Measurements from ENCODE around the gene B3GALT6.
"Not testable (repeated sequence)": the region's sequence is repeated elsewhere in the genome, so short reads cannot be mapped to it uniquely, and the experiment has no call there.

B3GALT6 gene

DNA sequence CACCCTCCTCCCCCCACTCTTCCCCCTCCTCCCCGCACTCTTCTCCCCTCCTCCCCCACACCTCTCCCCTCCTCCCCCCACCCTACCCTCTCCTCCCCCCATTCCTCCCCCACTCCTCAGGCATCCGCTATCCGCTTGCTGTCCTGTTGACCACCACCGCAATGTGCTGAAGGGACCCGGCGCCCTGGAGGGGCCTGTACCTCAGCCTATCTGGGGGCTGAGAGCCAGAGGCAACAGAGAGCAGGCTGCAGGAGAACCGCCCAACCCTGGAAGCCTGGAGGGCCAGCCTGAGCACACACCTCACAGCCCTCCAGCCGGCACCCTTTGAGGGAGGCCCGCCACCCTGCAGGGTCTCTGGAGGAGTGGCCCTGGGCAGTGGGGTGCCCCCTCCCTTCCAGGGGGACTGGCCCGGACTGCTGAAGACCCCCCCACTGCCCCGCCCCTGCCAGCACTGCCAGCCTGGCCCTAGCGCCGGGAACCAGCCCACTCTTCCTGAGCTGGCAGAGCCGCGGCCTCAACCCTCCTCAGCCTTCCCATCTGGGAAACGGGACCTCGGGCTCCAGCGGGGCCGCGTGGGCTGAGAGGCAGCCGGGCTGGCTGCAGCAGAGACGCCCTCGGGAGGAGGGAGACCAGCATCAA lies 13.3 kb downstream of the B3GALT6 start:
- H3K27me3 ChIP-seq (ENCODE audit: control insufficient read depth in 5 of 5, insufficient read depth in 4 of 5, low read length in 5 of 5) = peaks cover 21 to 41% (median 28%) of the 10 kb centered on the region in 5 donors
- H3K9me3 ChIP-seq (ENCODE audit: control insufficient read depth in 5 of 5, low read length in 5 of 5) = no peaks in the 10 kb centered on the region
- H3K4me3 ChIP-seq (ENCODE audit: low read depth in 1 of 5, low read length in 5 of 5) = no peak overlapping the region
- H3K4me1 ChIP-seq (ENCODE audit: control insufficient read depth in 5 of 5, insufficient read depth in 5 of 5, low read length in 5 of 5) = peaks cover 0 to 12% (median 0%) of the 10 kb centered on the region in 5 donors
- no peak overlapping the region for H3K9ac ChIP-seq (ENCODE audit: low read length in 5 of 5)
- no peak overlapping the region for H3K27ac ChIP-seq (ENCODE audit: low read depth, low read length)
- no peaks in the 10 kb centered on the region for H3K36me3 ChIP-seq (ENCODE audit: control insufficient read depth in 5 of 5, insufficient read depth in 5 of 5, low read length in 5 of 5)

DNA sequence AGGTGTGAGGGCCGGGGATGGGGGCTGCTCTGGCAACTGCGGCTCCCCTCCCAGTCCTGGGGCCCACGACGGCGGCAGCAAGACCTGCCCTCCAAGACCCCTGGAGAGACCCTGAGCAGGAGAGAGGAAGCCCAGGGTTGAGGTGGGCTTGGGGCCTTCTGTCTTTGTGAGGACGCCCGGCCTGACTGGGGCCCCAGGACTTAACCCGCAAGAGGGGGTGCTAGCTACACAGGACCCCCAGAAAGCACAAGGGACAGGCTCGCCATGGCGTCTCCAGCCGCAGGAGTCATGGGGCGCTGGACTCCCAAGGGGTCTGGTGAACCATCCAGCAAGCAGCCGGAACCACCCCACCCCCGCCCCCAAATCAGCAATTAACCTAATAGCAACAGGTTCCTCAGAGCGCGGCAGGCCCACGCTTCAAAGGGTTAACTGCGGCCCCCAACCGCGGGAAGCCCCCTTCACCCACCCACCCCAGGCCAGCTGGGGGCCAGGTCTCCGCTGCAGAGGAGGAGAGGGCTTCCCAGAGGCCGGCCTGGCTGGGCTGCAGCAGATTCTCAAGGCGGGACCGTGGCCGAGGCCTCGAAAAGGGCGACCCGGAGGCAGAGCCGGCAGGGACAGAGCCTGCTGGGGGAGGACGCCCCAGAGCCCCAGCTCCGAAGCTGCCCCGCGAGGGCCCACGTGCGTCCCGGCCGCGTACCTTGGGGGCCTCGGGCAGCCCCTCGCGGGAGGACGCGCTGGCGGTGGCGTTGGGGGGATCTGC lies 14.0 kb downstream of the B3GALT6 start:
- Histone ChIP-seq H3K4me1 (ENCODE audit: control insufficient read depth in 5 of 5, insufficient read depth in 5 of 5, low read length in 5 of 5) (peaks cover 0 to 17% (median 3%) of the 10 kb centered on the region in 5 donors), H3K27ac (ENCODE audit: low read depth, low read length) (no peak overlapping the region), H3K9ac (ENCODE audit: low read length in 5 of 5) (no peak overlapping the region), H3K9me3 (ENCODE audit: control insufficient read depth in 5 of 5, low read length in 5 of 5) (no peaks in the 10 kb centered on the region), H3K4me3 (ENCODE audit: low read depth in 1 of 5, low read length in 5 of 5) (no peak overlapping the region), H3K36me3 (ENCODE audit: control insufficient read depth in 5 of 5, insufficient read depth in 5 of 5, low read length in 5 of 5) (no peaks in the 10 kb centered on the region), H3K27me3 (ENCODE audit: control insufficient read depth in 5 of 5, insufficient read depth in 4 of 5, low read length in 5 of 5) (peaks cover 21 to 37% (median 25%) of the 10 kb centered on the region in 5 donors)

DNA sequence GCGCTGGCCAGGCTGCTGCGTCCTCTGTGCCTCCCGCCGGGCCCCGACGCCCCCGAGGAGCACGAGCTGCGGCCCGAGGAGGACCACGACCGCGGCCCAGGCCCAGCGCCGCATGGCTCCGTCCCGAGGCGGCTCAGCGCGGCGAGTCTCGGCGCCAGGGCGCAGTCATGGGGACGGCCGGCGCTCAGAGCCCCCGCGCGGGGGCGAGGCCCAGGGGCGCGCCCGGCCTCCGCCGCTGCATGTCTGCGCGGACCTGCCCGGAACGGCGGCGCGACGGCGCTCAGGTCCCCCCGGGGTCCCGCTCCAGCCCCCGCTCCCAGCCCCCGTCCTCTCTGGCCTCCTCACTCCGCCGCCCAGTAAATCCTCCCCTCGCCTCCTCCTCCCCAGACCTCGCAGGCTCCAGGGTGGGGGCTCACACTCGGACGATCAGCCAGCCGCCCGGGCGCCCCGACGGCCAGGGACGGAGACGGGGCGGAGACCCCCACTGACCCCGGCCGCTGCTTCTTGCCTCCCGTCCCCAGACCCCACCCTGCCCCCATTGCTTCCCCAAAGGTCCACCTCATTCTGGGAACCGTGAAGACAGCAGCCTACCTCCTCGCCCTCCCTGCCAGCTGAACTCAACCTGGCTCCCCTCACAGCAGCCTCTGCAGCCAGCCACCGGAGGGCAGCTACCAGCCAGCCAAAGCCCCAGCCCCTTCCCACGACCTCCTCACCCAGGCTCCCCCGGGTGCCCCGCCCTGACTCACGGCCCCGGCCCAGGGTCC lies 14.7 kb downstream of the B3GALT6 start, which contains the start of gene C1QTNF12:
C1QTNF12 (minus strand) TSS at position 146 of the 764 bp plus-strand sequence; CDS start at position 114, 32 bp downstream.
- Histone ChIP-seq H3K27ac (ENCODE audit: low read depth, low read length) (no peak within 1 kb of the TSS), H3K4me3 (ENCODE audit: low read depth in 1 of 5, low read length in 5 of 5) (no peak within 1 kb of the TSS), H3K27me3 (ENCODE audit: control insufficient read depth in 5 of 5, insufficient read depth in 4 of 5, low read length in 5 of 5) (peaks cover 21 to 30% (median 24%) of the 10 kb centered on the region in 5 donors)

DNA sequence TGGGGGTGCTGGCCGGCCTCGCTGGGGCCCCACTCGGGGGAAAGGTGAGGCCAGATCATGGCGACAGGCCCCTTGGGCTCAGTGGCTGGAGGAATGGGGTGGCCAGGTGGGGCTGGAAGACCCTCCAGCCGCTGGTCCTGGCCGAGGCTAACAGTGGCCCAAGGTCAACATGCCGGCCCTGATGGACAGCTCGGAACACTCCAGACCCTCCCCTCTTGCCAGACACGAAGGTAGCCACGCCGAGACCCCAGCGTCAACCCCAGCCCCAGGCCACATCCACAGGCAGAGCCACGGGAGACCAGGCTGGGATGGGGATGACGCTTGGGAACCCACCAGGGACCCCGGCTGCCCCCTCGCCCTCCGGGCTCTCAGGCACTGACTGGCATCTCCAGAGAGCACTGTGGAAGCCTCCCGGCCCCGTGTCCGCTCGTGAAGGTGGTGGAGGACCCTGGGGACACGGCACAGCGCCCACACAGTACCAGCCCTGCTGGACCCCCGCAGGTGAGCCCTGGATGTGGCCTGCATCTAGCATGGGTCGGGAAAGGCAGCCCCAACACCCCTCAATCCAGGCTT lies 15.4 kb downstream of the B3GALT6 start:
- no peak overlapping the region for H3K27ac ChIP-seq (ENCODE audit: low read depth, low read length)
- H3K4me3 ChIP-seq (ENCODE audit: low read depth in 1 of 5, low read length in 5 of 5) = no peak overlapping the region
- H3K27me3 ChIP-seq (ENCODE audit: control insufficient read depth in 5 of 5, insufficient read depth in 4 of 5, low read length in 5 of 5) = peaks cover 21 to 28% (median 24%) of the 10 kb centered on the region in 5 donors
- H3K9ac ChIP-seq (ENCODE audit: low read length in 5 of 5) = no peak overlapping the region
- H3K9me3 ChIP-seq (ENCODE audit: control insufficient read depth in 5 of 5, low read length in 5 of 5) = no peaks in the 10 kb centered on the region
- H3K36me3 ChIP-seq (ENCODE audit: control insufficient read depth in 5 of 5, insufficient read depth in 5 of 5, low read length in 5 of 5) = peaks cover 0 to 4% (median under 1%) of the 10 kb centered on the region in 5 donors
- peaks cover 0 to 17% (median 3%) of the 10 kb centered on the region in 5 donors for H3K4me1 ChIP-seq (ENCODE audit: control insufficient read depth in 5 of 5, insufficient read depth in 5 of 5, low read length in 5 of 5)

More for the DNA sequence above, 14.7 kb downstream of the B3GALT6 start, which contains the start of gene C1QTNF12:
- H3K9me3 ChIP-seq (ENCODE audit: control insufficient read depth in 5 of 5, low read length in 5 of 5) = no peaks in the 10 kb centered on the region
- H3K9ac ChIP-seq (ENCODE audit: low read length in 5 of 5) = no peak within 1 kb of the TSS
- peaks cover 0 to 17% (median 3%) of the 10 kb centered on the region in 5 donors for H3K4me1 ChIP-seq (ENCODE audit: control insufficient read depth in 5 of 5, insufficient read depth in 5 of 5, low read length in 5 of 5)
- H3K36me3 ChIP-seq (ENCODE audit: control insufficient read depth in 5 of 5, insufficient read depth in 5 of 5, low read length in 5 of 5) = no peaks in the 10 kb centered on the region

DNA sequence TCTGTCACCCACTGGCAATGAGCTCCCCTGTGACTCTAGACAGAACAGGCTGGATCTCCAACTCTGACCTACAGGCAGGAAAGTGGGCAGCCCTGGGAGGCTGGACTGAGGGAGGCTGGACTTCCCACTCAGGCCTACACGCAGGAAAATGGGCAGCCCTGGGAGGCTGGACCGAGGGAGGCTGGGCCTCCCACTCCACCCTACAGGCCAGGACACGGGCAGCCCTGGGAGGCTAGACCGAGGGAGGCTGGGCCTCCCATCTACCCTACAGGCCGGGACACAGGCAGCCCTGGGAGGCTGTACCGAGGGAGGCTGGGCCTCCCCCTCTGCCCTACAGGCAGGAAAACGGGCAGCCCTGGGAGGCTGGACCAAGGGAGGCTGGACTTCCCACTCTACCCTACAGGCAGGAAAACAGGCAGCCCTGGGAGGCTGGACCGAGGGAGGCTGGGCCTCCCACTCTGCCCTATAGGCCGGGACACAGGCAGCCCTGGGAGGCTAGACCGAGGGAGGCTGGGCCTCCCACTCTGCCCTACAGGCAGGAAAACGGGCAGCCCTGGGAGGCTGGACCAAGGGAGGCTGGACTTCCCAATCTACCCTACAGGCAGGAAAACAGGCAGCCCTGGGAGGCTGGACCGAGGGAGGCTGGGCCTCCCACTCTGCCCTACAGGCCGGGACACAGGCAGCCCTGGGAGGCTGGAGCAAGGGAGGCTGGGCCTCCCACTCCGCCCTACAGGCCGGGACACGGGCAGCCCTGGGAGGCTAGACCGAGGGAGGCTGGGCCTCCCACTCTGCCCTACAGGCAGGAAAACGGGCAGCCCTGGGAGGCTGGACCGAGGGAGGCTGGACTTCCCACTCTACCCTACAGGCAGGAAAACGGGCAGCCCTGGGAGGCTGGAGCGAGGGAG lies 16.2 kb downstream of the B3GALT6 start:
- H3K4me3 ChIP-seq (ENCODE audit: low read depth in 1 of 5, low read length in 5 of 5); H3K27ac ChIP-seq (ENCODE audit: low read depth, low read length); H3K9ac ChIP-seq (ENCODE audit: low read length in 5 of 5); H3K9me3 ChIP-seq (ENCODE audit: control insufficient read depth in 5 of 5, low read length in 5 of 5): not testable (repeated sequence)
- Histone ChIP-seq H3K36me3 (ENCODE audit: control insufficient read depth in 5 of 5, insufficient read depth in 5 of 5, low read length in 5 of 5) (peaks cover 0 to 11% (median 5%) of the 10 kb centered on the region in 5 donors), H3K27me3 (ENCODE audit: control insufficient read depth in 5 of 5, insufficient read depth in 4 of 5, low read length in 5 of 5) (peaks cover 21 to 28% (median 24%) of the 10 kb centered on the region in 5 donors), H3K4me1 (ENCODE audit: control insufficient read depth in 5 of 5, insufficient read depth in 5 of 5, low read length in 5 of 5) (peaks cover 0 to 17% (median 3%) of the 10 kb centered on the region in 5 donors)

DNA sequence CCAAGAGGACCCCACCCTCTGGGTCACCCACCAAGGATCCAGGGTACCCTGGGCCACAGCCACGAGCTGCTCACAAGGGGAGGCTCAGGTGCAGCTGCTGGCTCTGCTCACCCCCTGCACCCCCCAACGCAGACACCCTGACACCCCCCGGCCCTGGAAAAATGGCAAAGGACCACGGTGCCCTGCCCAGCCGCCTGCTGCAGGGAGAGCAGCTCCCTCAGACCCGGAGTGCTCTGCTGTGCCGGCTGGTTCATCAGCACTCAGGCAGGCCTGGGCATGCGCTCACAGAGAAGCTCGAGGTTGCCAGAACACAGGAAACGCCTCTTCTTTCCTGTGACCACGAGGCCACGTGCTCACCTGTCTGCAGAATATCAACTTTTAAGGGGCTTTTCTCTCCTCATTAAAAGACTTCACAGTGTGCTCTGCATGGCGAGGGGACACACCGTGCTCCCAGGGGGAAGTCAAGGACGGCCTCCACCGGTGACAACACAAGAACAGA lies 18.8 kb downstream of the B3GALT6 start:
- H3K27me3 ChIP-seq (ENCODE audit: control insufficient read depth in 5 of 5, insufficient read depth in 4 of 5, low read length in 5 of 5) = peaks cover 15 to 20% (median 17%) of the 10 kb centered on the region in 5 donors
- H3K27ac ChIP-seq (ENCODE audit: low read depth, low read length) = no peak overlapping the region
- H3K36me3 ChIP-seq (ENCODE audit: control insufficient read depth in 5 of 5, insufficient read depth in 5 of 5, low read length in 5 of 5) = peaks cover 0 to 37% (median 27%) of the 10 kb centered on the region in 5 donors
- no peak overlapping the region for H3K9ac ChIP-seq (ENCODE audit: low read length in 5 of 5)
- peaks cover 0 to 10% (median 0%) of the 10 kb centered on the region in 5 donors for H3K4me1 ChIP-seq (ENCODE audit: control insufficient read depth in 5 of 5, insufficient read depth in 5 of 5, low read length in 5 of 5)
- H3K9me3 ChIP-seq (ENCODE audit: control insufficient read depth in 5 of 5, low read length in 5 of 5) = no peaks in the 10 kb centered on the region
- H3K4me3 ChIP-seq (ENCODE audit: low read depth in 1 of 5, low read length in 5 of 5) = no peak overlapping the region

DNA sequence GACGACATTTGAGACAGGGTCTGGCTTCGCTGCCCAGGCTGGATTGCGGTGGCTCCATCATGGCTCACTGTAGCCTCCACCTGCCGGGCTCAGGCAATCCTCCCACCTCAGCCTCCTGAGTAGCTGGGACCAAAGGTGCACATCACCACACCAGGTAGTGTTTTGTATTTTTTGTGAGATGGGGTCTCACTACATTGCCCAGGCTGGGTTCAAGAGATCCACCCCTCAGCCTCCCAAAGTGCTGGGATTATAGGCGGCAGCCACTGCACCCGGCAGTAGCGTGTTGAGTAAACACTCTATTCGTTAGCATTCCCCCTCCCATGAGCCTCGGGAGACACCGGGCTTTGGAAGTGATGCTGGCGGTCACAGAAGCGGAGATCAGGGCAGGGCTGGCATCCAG lies 21.3 kb downstream of the B3GALT6 start:
- H3K4me3 ChIP-seq (ENCODE audit: low read depth in 1 of 5, low read length in 5 of 5) = no peak overlapping the region
- peaks cover 0 to 50% (median 37%) of the 10 kb centered on the region in 5 donors for H3K36me3 ChIP-seq (ENCODE audit: control insufficient read depth in 5 of 5, insufficient read depth in 5 of 5, low read length in 5 of 5)

DNA sequence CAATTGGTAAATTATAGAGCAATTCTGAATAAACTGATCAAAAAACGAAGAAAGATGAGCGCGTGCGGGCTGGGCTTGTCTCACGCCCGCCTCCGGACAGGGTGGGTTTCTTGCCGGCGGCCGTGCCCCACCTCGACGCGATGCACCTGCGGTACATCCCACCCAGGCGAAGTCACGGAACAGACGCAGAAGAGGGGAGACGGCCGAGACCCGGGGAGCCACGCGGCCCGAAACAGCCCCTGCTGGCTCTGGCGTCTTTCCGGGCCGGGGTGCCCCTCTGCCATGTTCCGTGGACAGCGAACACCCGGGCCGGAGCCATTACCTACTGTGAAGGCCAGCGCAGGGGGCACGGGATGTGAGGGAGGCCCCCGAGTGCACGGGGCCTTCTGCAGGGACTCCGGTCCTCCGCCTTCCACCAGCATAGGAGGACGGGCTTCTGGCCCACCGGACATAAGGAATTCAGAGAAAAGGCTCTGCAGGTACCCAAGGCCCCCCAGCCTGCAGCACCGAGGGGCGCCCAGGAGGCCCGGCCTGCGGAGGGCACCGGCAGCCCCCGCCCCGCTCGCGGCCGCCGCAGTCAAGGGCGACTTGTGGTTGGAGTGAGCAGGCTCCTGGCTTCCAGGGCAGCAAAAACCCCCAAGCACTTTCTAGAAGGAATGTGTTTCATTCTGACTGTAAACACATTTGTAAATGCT lies 22.1 kb downstream of the B3GALT6 start:
- H3K36me3 ChIP-seq (ENCODE audit: control insufficient read depth in 5 of 5, insufficient read depth in 5 of 5, low read length in 5 of 5) = peaks cover 0 to 55% (median 41%) of the 10 kb centered on the region in 5 donors
- no peak overlapping the region for H3K9ac ChIP-seq (ENCODE audit: low read length in 5 of 5)
- no peak overlapping the region for H3K4me3 ChIP-seq (ENCODE audit: low read depth in 1 of 5, low read length in 5 of 5)
- peaks cover 0 to 6% (median 0%) of the 10 kb centered on the region in 5 donors for H3K4me1 ChIP-seq (ENCODE audit: control insufficient read depth in 5 of 5, insufficient read depth in 5 of 5, low read length in 5 of 5)
- H3K27ac ChIP-seq (ENCODE audit: low read depth, low read length) = no peak overlapping the region
- H3K27me3 ChIP-seq (ENCODE audit: control insufficient read depth in 5 of 5, insufficient read depth in 4 of 5, low read length in 5 of 5) = no peaks in the 10 kb centered on the region
- no peaks in the 10 kb centered on the region for H3K9me3 ChIP-seq (ENCODE audit: control insufficient read depth in 5 of 5, low read length in 5 of 5)

More for the DNA sequence above, 21.3 kb downstream of the B3GALT6 start:
- Histone ChIP-seq H3K9me3 (ENCODE audit: control insufficient read depth in 5 of 5, low read length in 5 of 5) (no peaks in the 10 kb centered on the region), H3K9ac (ENCODE audit: low read length in 5 of 5) (no peak overlapping the region), H3K27me3 (ENCODE audit: control insufficient read depth in 5 of 5, insufficient read depth in 4 of 5, low read length in 5 of 5) (no peaks in the 10 kb centered on the region), H3K4me1 (ENCODE audit: control insufficient read depth in 5 of 5, insufficient read depth in 5 of 5, low read length in 5 of 5) (peaks cover 0 to 6% (median 0%) of the 10 kb centered on the region in 5 donors), H3K27ac (ENCODE audit: low read depth, low read length) (no peak overlapping the region)

Measured in subcutaneous abdominal adipose tissue (tissue), 5 donors.